H9 (cell line): ENCODE measurements around the gene BLVRB. TPM values are rescaled to one million over a fixed set of nuclear protein-coding genes. Genes with fewer than 3 reads are reported as not detected.

Source experiments
- DNase-seq: peaks from one replicate; pipeline ENCODE4 v3.0.0-alpha.2; 2017
- H2AFZ ChIP-seq: one replicate; pipeline ENCODE4 v1.6.1; 2013; ENCODE audit warnings: mild to moderate bottlenecking, low read length, control low read depth, moderate library complexity
- H2AK5ac ChIP-seq: 2 replicates; pipeline ENCODE4 v1.6.1; 2013; ENCODE audit warnings: low read length, control low read depth, mixed read lengths; ENCODE audit not compliant: insufficient read length
- H2BK120ac ChIP-seq: one replicate; pipeline ENCODE4 v1.6.1; 2013; ENCODE audit warnings: low read depth, mild to moderate bottlenecking, low read length, control low read depth, inconsistent platforms; ENCODE audit not compliant: poor library complexity, severe bottlenecking
- H2BK12ac ChIP-seq: 2 replicates; pipeline ENCODE4 v1.6.1; 2013; ENCODE audit warnings: low read length, control low read depth, mixed read lengths, low read depth; ENCODE audit not compliant: insufficient read length
- H2BK15ac ChIP-seq: 2 replicates; pipeline ENCODE4 v1.6.1; 2013; ENCODE audit warnings: low read depth, low read length, control low read depth
- H2BK20ac ChIP-seq: one replicate; pipeline ENCODE4 v1.6.1; 2013; ENCODE audit warnings: low read depth, mild to moderate bottlenecking, low read length, control low read depth, inconsistent platforms; ENCODE audit not compliant: poor library complexity, severe bottlenecking
- H2BK5ac ChIP-seq: 2 replicates; pipeline ENCODE4 v1.6.1; 2013; ENCODE audit warnings: low read length, control low read depth, mixed read lengths; ENCODE audit not compliant: insufficient read length
- H3K14ac ChIP-seq: 2 replicates; pipeline ENCODE4 v1.6.1; 2013; ENCODE audit warnings: low read length, control low read depth; ENCODE audit not compliant: insufficient read depth
- H3K18ac ChIP-seq: 2 replicates; pipeline ENCODE4 v1.6.1; 2013; ENCODE audit warnings: low read depth, mild to moderate bottlenecking, mixed read lengths, low read length, control low read depth; ENCODE audit not compliant: insufficient read length
- H3K23ac ChIP-seq: 2 replicates; pipeline ENCODE4 v1.6.1; 2013; ENCODE audit warnings: low read length, control low read depth, mixed read lengths, low read depth; ENCODE audit not compliant: insufficient read length
- H3K23me2 ChIP-seq: 2 replicates; pipeline ENCODE4 v1.6.1; 2013; ENCODE audit warnings: low read depth, mild to moderate bottlenecking, mixed read lengths, low read length, control low read depth; ENCODE audit not compliant: insufficient read length, poor library complexity, severe bottlenecking
- H3K27ac ChIP-seq: 2 replicates; pipeline ENCODE4 v1.5.1; 2013; ENCODE audit warnings: low read length, control low read depth, mixed read lengths, low read depth; ENCODE audit not compliant: insufficient read length
- H3K27me3 ChIP-seq: 2 replicates; pipeline ENCODE4 v1.6.1; 2013; ENCODE audit warnings: low read length, control low read depth, inconsistent platforms; ENCODE audit not compliant: insufficient read depth
- H3K4ac ChIP-seq: 2 replicates; pipeline ENCODE4 v1.6.1; 2013; ENCODE audit warnings: low read depth, mild to moderate bottlenecking, control low read depth, inconsistent platforms, low read length, moderate library complexity
- H3K4me1 ChIP-seq: 2 replicates; pipeline ENCODE4 v1.6.1; 2013; ENCODE audit warnings: low read length, control low read depth, inconsistent platforms; ENCODE audit not compliant: insufficient read depth
- H3K4me2 ChIP-seq: 2 replicates; pipeline ENCODE4 v1.6.1; 2013; ENCODE audit warnings: low read length, control low read depth, mixed read lengths; ENCODE audit not compliant: insufficient read length, insufficient read depth
- H3K56ac ChIP-seq: 2 replicates; pipeline ENCODE4 v1.6.1; 2013; ENCODE audit warnings: low read depth, mild to moderate bottlenecking, mixed read lengths, low read length, control low read depth; ENCODE audit not compliant: insufficient read length
- H3K79me1 ChIP-seq: 2 replicates; pipeline ENCODE4 v1.6.1; 2013; ENCODE audit warnings: low read depth, mild to moderate bottlenecking, moderate library complexity, low read length, control low read depth, inconsistent platforms; ENCODE audit not compliant: insufficient read depth, poor library complexity, severe bottlenecking
- H3K79me2 ChIP-seq: 2 replicates; pipeline ENCODE4 v1.6.1; 2013; ENCODE audit warnings: low read length, control low read depth, inconsistent platforms; ENCODE audit not compliant: insufficient read depth
- H3K9ac ChIP-seq: 2 replicates; pipeline ENCODE4 v1.6.1; 2013; ENCODE audit warnings: low read length, control low read depth, mixed read lengths; ENCODE audit not compliant: insufficient read length; ENCODE audit errors: extremely low read depth
- H3K9me3 ChIP-seq: one replicate; pipeline ENCODE4 v1.6.1; 2013; ENCODE audit warnings: low read depth, low read length, inconsistent platforms; ENCODE audit not compliant: control insufficient read depth
- H3T11ph ChIP-seq: one replicate; pipeline ENCODE4 v1.6.1; 2013; ENCODE audit warnings: mild to moderate bottlenecking, low read length, control low read depth, inconsistent platforms
- H4K20me1 ChIP-seq: one replicate; pipeline ENCODE4 v1.6.1; 2013; ENCODE audit not compliant: control insufficient read depth, insufficient read length, insufficient read depth
- H4K5ac ChIP-seq: 2 replicates; pipeline ENCODE4 v1.6.1; 2013; ENCODE audit warnings: low read depth, mild to moderate bottlenecking, mixed read lengths, low read length, control low read depth; ENCODE audit not compliant: insufficient read length
- H4K8ac ChIP-seq: replicated peaks from 2 replicates; pipeline ENCODE4 v1.6.1; 2013; ENCODE audit warnings: low read length, control low read depth, mixed read lengths, low read depth; ENCODE audit not compliant: insufficient read length
- H4K91ac ChIP-seq: 2 replicates; pipeline ENCODE4 v1.6.1; 2013; ENCODE audit warnings: low read depth, mild to moderate bottlenecking, moderate library complexity, mixed read lengths, low read length, control low read depth; ENCODE audit not compliant: insufficient read length
- H3K27ac Mint-ChIP-seq, 3 experiments: 2 replicates in 2 of 3; 3 replicates in 1 of 3; pipeline ENCODE4 v1.8.0; 2020 to 2021; ENCODE audit warnings: mixed read lengths in 3 of 3, mild to moderate bottlenecking in 1 of 3, moderate library complexity in 1 of 3
- H3K27me3 Mint-ChIP-seq: 2 replicates; pipeline ENCODE4 v1.8.0; 2021; ENCODE audit warnings: low read depth, mild to moderate bottlenecking, moderate library complexity, mixed read lengths
- H3K36me3 Mint-ChIP-seq, 3 experiments: 2 replicates in 2 of 3; 3 replicates in 1 of 3; pipeline ENCODE4 v1.8.0; 2020 to 2021; ENCODE audit warnings: low read depth in 3 of 3, mixed read lengths in 3 of 3; ENCODE audit not compliant: insufficient read depth in 1 of 3
- H3K4me1 Mint-ChIP-seq, 2 experiments: 2 replicates each; pipeline ENCODE4 v1.8.0; 2020; ENCODE audit warnings: mixed read lengths in 2 of 2
- H3K4me3 Mint-ChIP-seq, 2 experiments: 2 replicates in 1 of 2; 3 replicates in 1 of 2; pipeline ENCODE4 v1.8.0; 2020 to 2021; ENCODE audit warnings: mild to moderate bottlenecking in 2 of 2, mixed read lengths in 2 of 2, moderate library complexity in 1 of 2
- H3K9me3 Mint-ChIP-seq, 2 experiments: 2 replicates in 1 of 2; 3 replicates in 1 of 2; pipeline ENCODE4 v1.8.0; 2020; ENCODE audit warnings: mild to moderate bottlenecking in 2 of 2, mixed read lengths in 2 of 2, moderate library complexity in 1 of 2
- CTCF ChIP-seq: fragments of 200-600 bp; sonication (generic); conservative IDR thresholded peaks from 3 replicates; pipeline ENCODE4 v1.8.0; 2021; ENCODE audit warnings: antibody characterized with exemption, mild to moderate bottlenecking
- WGBS: extraction: QIAGEN DNeasy Blood & Tissue Kit; methylation state at CpG from one replicate; pipeline ENCODE4 v1.1.7; 2013; ENCODE audit warnings: missing lambda C conversion rate, low lambda C conversion rate, mixed read lengths; ENCODE audit not compliant: insufficient read length; ENCODE audit errors: extremely low coverage; 5-methylcytosine and 5-hydroxymethylcytosine counted together
- total RNA-seq: library from RNA; stranded (reverse); gene quantifications from 2 replicates; pipeline ENCODE4 v1.2.1, GENCODE V29; 2021

The BLVRB gene
- total RNA-seq, 1 experiment from 2014 or later: 27.9 TPM

DNA sequence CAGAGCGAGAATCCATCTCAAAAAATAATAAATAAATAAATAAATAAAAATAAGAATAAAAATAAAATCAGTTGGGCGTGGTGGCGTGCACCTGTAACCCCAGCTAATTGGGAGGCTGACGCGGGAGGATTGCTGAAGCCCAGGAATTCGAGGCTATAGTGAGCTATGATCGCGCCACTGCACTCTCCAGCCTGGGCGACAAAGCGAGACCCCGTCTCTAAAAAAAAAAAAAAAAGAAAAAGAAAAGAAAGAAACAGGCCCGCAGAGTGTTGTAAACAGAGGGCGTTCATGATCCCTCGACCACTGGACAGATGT is 45.1 kb downstream of the BLVRB start:
- H3T11ph ChIP-seq: no peak overlapping the region
- no peaks in the 10 kb centered on the region for H3K79me1 ChIP-seq
- H3K4me1 Mint-ChIP-seq: peaks cover 23 to 28% of the 10 kb centered on the region in 2 experiments
- H3K79me2 ChIP-seq: no peaks in the 10 kb centered on the region
- no peak overlapping the region for H3K27ac ChIP-seq
- no peak overlapping the region for H4K8ac ChIP-seq
- peaks cover 10% of the 10 kb centered on the region for H3K23me2 ChIP-seq
- H3K4me1 ChIP-seq: no peaks in the 10 kb centered on the region; the same call in 1 of the 2 replicates
- H2AK5ac ChIP-seq: no peak overlapping the region
- H3K4me2 ChIP-seq: no peak overlapping the region
- no peak overlapping the region for H2BK120ac ChIP-seq
- H2BK12ac ChIP-seq: no peak overlapping the region
- H3K27me3 Mint-ChIP-seq: peaks cover 7% of the 10 kb centered on the region
- DNase-seq: no peak
- peak overlapping the region; percentile 68 to 80 for H3K4me3 Mint-ChIP-seq
- H2BK5ac ChIP-seq: no peak overlapping the region
- no peak for TF ChIP-seq CTCF
- no peak overlapping the region for H3K56ac ChIP-seq
- H2BK20ac ChIP-seq: no peak overlapping the region
- H3K18ac ChIP-seq: no peak overlapping the region
- H3K23ac ChIP-seq: no peak overlapping the region
- H4K20me1 ChIP-seq: no peaks in the 10 kb centered on the region
- H2AFZ ChIP-seq: no peak overlapping the region
- no peak overlapping the region for H3K4ac ChIP-seq
- H3K27me3 ChIP-seq: no peaks in the 10 kb centered on the region
- H3K9ac ChIP-seq: no peak overlapping the region
- H4K91ac ChIP-seq: no peak overlapping the region
- no peak overlapping the region for H3K27ac Mint-ChIP-seq
- no CpG with 5 or more reads among the region's 14 CpGs for WGBS
- H3K36me3 Mint-ChIP-seq: peaks cover 0 to 5% (median 4%) of the 10 kb centered on the region in 3 experiments; a peak in 3 of 7 replicates
- no peak overlapping the region for H2BK15ac ChIP-seq
- H4K5ac ChIP-seq: no peak overlapping the region
- H3K14ac ChIP-seq: no peak overlapping the region
- H3K9me3 ChIP-seq: no peaks in the 10 kb centered on the region
- peaks cover 0 to 3% of the 10 kb centered on the region in 2 experiments; a peak in 1 of 5 replicates for H3K9me3 Mint-ChIP-seq
